AG09309 (cell line): ENCODE results near the gene HOXA9.

Experiments
- DNase-seq: peaks from one replicate; pipeline ENCODE4 v3.0.0-alpha.2; 2010; ENCODE audit warnings: low read depth
- H3K4me3 ChIP-seq: 2 replicates; pipeline ENCODE4 v1.5.1; 2011; ENCODE audit warnings: mild to moderate bottlenecking, low read depth, low read length, moderate library complexity; ENCODE audit not compliant: control insufficient read depth
- TF ChIP-seq, protein P1 (sequence below): IDR thresholded peaks from 2 replicates; pipeline ENCODE4 v1.5.1; 2011; ENCODE audit warnings: mild to moderate bottlenecking, low read depth, low read length, inconsistent platforms; ENCODE audit not compliant: insufficient read depth, control insufficient read depth; ENCODE audit errors: missing control alignments

Gene HOXA9

DNA sequence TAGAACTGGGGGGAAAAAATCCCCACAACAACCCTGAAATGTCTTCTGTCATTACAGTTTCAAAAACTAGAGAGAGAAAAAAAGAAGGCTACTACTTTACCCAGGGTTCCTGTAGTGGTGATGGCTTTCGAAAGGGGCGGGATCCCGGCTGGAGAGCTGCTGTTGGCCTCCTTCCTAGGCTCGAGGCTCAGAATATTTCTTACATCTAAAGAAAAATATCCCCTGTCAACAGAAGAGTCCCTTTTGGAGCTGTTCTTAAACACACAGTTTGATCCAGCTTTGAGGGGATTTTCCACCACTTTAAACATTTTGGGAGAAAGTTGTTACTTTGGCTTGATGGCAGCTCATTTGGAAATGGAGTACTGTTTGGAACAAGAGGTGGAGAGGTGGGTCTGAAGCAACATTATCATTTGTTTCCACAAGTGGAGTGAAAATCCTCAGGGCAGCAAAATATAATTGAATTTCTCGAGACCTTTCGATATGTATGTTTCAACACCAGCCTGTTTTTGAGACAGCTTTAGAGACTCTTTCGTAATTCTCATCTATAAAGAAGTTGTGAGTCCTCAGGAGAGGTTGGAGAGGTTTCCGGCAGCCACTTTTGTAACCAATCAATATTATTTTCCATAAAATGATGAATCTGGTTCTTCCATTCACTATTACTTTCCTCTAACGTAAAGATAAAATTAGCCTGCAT lies 29.5 kb upstream of the HOXA9 start:
- TF ChIP-seq, protein P1, sequence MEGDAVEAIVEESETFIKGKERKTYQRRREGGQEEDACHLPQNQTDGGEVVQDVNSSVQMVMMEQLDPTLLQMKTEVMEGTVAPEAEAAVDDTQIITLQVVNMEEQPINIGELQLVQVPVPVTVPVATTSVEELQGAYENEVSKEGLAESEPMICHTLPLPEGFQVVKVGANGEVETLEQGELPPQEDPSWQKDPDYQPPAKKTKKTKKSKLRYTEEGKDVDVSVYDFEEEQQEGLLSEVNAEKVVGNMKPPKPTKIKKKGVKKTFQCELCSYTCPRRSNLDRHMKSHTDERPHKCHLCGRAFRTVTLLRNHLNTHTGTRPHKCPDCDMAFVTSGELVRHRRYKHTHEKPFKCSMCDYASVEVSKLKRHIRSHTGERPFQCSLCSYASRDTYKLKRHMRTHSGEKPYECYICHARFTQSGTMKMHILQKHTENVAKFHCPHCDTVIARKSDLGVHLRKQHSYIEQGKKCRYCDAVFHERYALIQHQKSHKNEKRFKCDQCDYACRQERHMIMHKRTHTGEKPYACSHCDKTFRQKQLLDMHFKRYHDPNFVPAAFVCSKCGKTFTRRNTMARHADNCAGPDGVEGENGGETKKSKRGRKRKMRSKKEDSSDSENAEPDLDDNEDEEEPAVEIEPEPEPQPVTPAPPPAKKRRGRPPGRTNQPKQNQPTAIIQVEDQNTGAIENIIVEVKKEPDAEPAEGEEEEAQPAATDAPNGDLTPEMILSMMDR = no peak
- no peak for DNase-seq

DNA sequence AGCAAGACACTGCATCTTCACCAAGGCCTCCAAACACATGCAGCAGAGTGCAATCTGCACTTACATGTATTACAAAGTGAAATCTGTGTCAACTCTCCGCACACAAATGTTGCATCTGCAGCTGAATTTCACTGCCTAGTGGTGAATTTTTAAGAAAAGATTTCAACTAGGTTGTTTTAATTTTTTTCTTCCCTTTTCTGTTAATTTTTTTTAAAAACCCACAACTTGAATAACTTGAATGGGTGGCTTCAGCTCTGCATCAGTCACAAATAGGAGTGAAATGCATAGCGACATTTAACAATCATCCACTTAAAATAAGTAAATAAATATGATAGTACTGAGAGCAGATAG lies 28.6 kb upstream of the HOXA9 start:
- peak overlapping the region; percentile 65 for H3K4me3 ChIP-seq
- DNase-seq = no peak
- TF ChIP-seq, protein P1 = no peak

More for the DNA sequence above, 29.5 kb upstream of the HOXA9 start:
- H3K4me3 ChIP-seq = peak overlapping the region; percentile 65

DNA sequence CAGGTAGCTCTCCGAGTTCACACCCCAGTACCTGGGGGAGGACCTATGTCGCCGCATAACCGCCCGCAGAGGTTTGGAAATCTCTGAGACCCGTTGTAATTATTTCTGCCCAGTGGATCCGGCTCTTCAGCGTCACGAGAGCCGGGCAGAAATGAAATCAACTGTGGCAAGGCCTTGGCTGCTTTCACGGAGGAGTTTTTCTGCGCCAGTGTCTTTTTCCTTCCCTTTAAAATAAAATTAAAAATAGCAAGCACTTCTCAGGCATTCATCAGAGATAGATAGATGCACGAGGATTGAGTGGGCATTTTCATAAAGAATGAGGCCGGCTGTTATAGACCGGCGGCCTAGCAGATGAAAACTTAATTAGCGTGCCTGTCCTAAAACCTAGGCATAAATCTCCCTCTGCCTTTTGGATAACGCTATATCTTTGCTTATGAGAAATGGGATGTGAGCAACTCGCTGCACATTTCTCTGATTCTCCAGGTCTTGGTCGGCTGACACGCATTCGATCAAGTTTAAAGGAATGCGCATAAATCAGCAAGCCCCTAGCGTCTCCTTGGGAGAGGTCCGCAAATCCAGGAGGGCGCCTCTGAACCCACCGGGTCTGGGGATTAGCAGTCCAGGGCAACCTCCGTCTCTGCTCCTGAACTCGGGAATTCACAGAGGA lies 28.1 kb upstream of the HOXA9 start:
- peak overlapping the region; percentile 65 for H3K4me3 ChIP-seq
- TF ChIP-seq, protein P1 = no peak
- no peak for DNase-seq

DNA sequence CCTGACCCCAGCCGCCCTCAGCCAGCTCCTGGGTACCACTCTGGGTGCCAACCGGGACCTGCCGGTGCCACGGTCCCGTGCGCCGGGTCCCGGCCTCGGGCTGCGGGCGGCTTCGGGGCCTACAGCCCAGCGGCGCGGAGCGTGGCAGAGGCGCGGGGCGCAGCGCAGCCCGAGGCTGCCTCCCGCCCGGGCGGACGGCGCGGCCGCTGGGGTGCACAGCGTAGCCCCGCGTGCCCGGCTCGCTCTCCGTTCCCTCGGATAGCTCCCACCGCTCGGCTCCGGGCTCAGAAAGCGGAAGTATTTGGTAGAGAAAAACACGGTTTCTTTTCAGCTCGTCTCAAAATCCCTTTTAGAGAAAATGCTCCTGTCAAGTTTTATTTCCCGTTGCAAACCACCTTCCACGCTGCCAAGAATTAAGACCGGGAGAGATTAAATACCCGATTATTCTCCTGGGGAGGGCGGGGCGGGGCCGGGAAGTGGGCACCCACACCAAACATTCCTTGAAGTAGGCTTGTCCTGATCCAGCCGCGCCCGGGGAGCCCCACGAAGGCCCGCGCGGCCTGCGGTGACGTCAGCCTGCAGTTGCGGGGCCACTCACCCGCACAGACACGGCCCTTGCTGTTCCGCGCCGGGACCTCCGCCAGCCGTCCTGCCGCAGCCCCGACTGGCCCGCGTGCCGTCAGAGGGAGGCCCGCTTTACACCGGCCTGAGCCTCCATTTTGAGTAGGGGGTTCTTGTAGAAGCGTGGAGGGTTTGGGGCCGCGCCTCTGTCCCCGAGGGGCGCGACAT lies 27.4 kb upstream of the HOXA9 start:
- no peak for DNase-seq
- H3K4me3 ChIP-seq = peak overlapping the region; percentile 65

DNA sequence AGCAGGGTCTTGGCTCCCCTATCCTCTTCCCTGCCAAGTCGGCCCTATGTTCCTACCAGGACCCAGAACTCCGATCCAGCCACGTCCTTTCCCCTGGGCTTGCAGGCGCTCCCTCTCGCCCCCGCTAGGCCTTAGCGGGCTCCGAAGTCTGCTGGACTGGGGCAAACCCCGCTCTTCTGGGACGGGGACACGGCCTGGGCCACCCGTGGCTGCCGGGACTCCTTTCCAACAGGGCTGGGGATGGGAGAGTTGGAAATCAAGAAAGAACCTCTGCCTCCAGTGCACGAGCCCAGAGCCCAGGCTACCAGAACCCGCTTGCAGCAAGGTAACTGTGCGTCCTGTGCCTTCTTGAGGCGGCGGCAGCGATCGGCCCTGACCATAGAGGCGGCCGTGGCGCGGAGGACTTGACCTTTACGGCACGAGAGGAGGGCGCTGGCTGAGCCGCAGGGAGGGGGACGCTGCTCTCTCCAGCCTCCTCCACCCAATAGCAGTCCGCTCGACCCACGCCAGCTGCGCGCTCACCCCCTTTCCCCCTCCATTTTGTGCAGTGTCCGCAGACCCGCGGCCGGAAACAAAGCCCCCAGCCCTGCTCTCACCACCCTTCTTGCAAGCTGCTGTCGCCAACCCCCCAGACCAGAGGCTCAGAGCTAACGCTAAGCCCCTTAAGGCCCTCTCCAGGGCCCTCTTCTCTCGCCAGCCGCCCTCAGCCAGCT lies 26.7 kb upstream of the HOXA9 start:
- TF ChIP-seq, protein P1 = no peak
- peak overlapping the region; percentile 65 for H3K4me3 ChIP-seq
- no peak for DNase-seq

More for the DNA sequence above, 27.4 kb upstream of the HOXA9 start:
- TF ChIP-seq, protein P1 = no peak

DNA sequence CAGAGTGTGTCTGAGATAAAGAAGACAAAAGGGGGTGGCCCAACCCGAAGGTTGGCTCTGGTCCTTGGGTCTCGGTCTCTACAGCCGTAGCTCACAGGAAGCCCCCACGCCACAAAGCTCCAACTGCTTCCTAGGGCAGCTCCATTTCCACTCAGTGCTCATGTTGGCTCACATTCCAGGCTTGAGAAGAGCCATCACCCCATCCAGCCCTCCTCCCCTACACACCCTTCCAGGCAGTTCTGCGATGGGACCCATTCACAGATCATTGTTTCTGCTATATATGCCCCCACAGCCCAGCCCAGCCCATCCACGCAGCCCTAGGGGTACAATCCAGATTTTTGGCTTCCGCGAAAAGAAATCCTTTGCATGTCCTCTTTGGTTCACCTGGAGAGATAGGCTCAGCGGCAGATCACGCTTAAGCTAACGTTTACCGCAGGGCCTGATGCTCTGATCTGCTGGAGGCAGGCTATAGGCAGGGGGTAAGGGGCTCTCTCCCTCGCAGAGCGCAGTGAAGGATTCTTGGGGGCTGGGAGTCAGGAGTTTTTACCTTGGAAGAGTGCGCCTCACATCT lies 25.9 kb upstream of the HOXA9 start:
- TF ChIP-seq, protein P1 = no peak
- no peak for DNase-seq
- H3K4me3 ChIP-seq = peak overlapping the region; percentile 65
